ENCODE measurements around the gene DNAAF8. TPM values are rescaled to one million over a fixed set of nuclear protein-coding genes. Genes with fewer than 3 reads are reported as not detected.

The DNAAF8 gene
- under 1 TPM in 3 of 4 donors, not detected in 1; 0.21 to 0.42 (median 0.38) TPM for total RNA-seq

GRCh38 chr16:4734063-4734729, at the start of gene DNAAF8, which contains the start of gene ANKS3:
Gene DNAAF8 (plus strand): TSS chr16:4734537. CDS start chr16:4736515, 1,978 bp downstream.
Gene ANKS3 (minus strand): TSS chr16:4734271. CDS start chr16:4730149, 4,122 bp downstream.
- intact Hi-C loops (cut with DNase I), result no loop called here
- Histone ChIP-seq H3K4me1 (peaks cover 7 to 29% (median 10%) of the 10 kb centered on the region in 3 donors), H3K9me3 (no peaks in the 10 kb centered on the region), H3K27me3 (no peaks in the 10 kb centered on the region), H3K4me3 (peak within 1 kb of the TSS; percentile 71 to 100 (median 94)), H3K27ac (peak within 1 kb of the TSS; percentile 71 to 92 (median 90)), H3K36me3 (peaks cover 0 to 29% (median 8%) of the 10 kb centered on the region in 3 donors)
- TF ChIP-seq CTCF (IDR thresholded peaks at IDR 0.05) (peak in 2 of 6 experiments; percentile 3 to 40), POLR2A (IDR thresholded peaks at IDR 0.05) (peak in 2 of 4 donors; percentile 26 to 38)
- WGBS, 2 donors, result 0% methylated on average over 8 to 12 of the region's 70 CpGs
- peak; percentile 63 for DNase-seq

- no peak for TF ChIP-seq CTCF (IDR thresholded peaks at IDR 0.05)
- TF ChIP-seq POLR2A (IDR thresholded peaks at IDR 0.05), result no peak
- Histone ChIP-seq H3K9me3 (no peaks in the 10 kb centered on the region), H3K4me1 (peaks cover 0 to 32% (median 0%) of the 10 kb centered on the region in 3 donors), H3K27ac (no peak overlapping the region), H3K4me3 (no peak overlapping the region), H3K27me3 (no peaks in the 10 kb centered on the region), H3K36me3 (peaks cover 26 to 98% (median 35%) of the 10 kb centered on the region in 3 donors)
- no peak for DNase-seq
- intact Hi-C loops (cut with DNase I), result no loop called here
- 52 to 100% methylated on average over 1 to 6 of the region's 13 CpGs for WGBS, 2 donors
Measured at GRCh38 chr16:4684763-4685162, 49.6 kb upstream of the DNAAF8 start.

DNA sequence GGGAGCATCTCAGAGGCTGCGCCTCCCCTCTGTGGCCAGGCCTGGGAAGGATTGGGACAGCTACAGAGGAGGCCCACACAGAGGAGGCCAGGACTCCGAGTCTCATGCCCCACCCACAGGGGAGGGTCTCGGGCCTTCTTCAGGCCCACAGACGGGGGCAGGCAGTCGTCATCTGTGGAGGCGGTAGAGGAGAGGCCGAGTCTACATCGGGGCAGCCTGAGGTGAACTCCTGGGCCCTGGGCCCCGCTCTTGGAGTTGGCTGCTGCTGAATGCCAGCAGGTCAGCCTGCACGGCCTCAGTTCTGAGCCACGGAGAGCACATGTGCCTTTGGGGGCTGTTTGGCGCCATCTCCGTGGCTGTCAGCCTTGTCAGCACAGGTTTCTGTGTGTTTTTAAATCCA, 49.0 kb upstream of the DNAAF8 start:
- Histone ChIP-seq H3K27me3 (no peaks in the 10 kb centered on the region), H3K9me3 (no peaks in the 10 kb centered on the region), H3K27ac (no peak overlapping the region), H3K4me1 (peaks cover 0 to 31% (median 3%) of the 10 kb centered on the region in 3 donors), H3K36me3 (peaks cover 26 to 98% (median 35%) of the 10 kb centered on the region in 3 donors), H3K4me3 (no peak overlapping the region)
- DNase-seq, result no peak
- intact Hi-C loops (cut with DNase I), result no loop called here
- WGBS, 2 donors, result 73% methylated on average over 3 of the region's 13 CpGs; no CpG with 5 or more reads in 1 of the 2 donors
- TF ChIP-seq CTCF (IDR thresholded peaks at IDR 0.05) (no peak), POLR2A (IDR thresholded peaks at IDR 0.05) (no peak)

DNA sequence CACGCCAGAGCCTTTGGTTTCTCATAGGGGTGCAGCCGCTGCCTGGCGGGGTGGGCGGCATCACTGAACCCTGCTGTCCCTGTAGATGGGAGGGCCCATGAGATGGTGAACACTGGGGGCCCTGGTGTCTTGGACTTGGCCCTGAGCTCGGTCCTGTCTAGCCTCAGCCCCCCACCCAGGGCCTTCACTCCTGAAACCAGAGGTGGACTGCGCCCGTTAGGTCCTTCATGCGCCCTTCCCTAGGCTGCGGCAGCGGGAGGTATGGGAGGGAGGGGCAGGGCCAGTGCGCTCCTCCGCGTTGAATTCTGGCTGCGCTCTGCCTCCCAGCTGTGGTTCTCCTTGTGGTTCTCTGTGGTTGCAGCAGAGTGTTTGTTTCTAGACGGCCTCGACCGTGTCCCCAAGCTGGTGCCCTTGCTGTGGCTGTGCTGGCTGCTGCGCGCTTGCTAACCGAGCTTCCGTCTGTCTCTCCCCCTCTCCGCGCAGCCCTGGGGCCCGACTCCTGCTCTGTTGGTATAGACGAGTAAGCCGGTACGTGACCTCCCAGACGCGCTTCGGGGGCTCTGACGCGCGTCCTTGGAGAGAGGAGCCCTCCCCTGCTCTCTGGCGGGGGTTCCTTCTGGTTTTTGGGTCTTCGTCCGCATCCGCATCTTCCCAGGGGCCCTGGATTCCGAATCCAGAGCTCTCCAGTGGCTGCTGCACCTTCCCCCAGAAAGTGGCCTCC, 48.4 kb upstream of the DNAAF8 start:
- no peak for DNase-seq
- H3K27ac ChIP-seq, result no peak overlapping the region
- intact Hi-C loops (cut with DNase I), result no loop called here
- H3K36me3 ChIP-seq, result peaks cover 26 to 99% (median 35%) of the 10 kb centered on the region in 3 donors
- H3K9me3 ChIP-seq, result no peaks in the 10 kb centered on the region
- H3K4me1 ChIP-seq, result peaks cover 0 to 31% (median 3%) of the 10 kb centered on the region in 3 donors
- no peak overlapping the region for H3K4me3 ChIP-seq
- TF ChIP-seq POLR2A (IDR thresholded peaks at IDR 0.05), result no peak
- TF ChIP-seq CTCF (IDR thresholded peaks at IDR 0.05), result no peak
- WGBS, 2 donors, result 92% methylated on average over 29 of the region's 38 CpGs; no CpG with 5 or more reads in 1 of the 2 donors
- H3K27me3 ChIP-seq, result no peaks in the 10 kb centered on the region
